Gastroesophageal sphincter (tissue), 4 donors: ENCODE results near the gene STOML2. TPM values are rescaled to one million over a fixed set of nuclear protein-coding genes. Genes with fewer than 3 reads are reported as not detected.

ENCODE experiments used
- ATAC-seq: fragments of 150-250 bp; one replicate; pipeline ENCODE4 v1.9.1; 2016; ENCODE audit warnings: mild to moderate bottlenecking, moderate library complexity
- H3K27ac ChIP-seq, 4 donors: fragments of 200-600 bp; sonication (generic) in 3 of 4; 1 replicate in 3 of 4; 2 replicates in 1 of 4; pipeline ENCODE4 v1.5.1; 2016 to 2019
- H3K27me3 ChIP-seq: fragments of 200-600 bp; sonication (generic); one replicate; pipeline ENCODE4 v1.5.1; 2019
- H3K36me3 ChIP-seq, 2 donors: fragments of 200-600 bp; sonication (generic); one replicate each; pipeline ENCODE4 v1.5.1; 2019; ENCODE audit warnings: control low read depth in 1 of 2
- H3K4me1 ChIP-seq, 3 donors: fragments of 200-600 bp; sonication (generic); 1 replicate in 2 of 3; 2 replicates in 1 of 3; pipeline ENCODE4 v1.5.1; 2016 to 2019; ENCODE audit warnings: control low read depth in 2 of 3
- H3K4me3 ChIP-seq, 2 donors: fragments of 200-600 bp; sonication (generic); one replicate each; pipeline ENCODE4 v1.5.1; 2019; ENCODE audit warnings: mild to moderate bottlenecking in 1 of 2, moderate library complexity in 1 of 2
- H3K9me3 ChIP-seq, 3 donors: fragments of 200-600 bp; sonication (generic); one replicate each; pipeline ENCODE4 v1.5.1; 2017 to 2019; ENCODE audit warnings: control low read depth in 2 of 3
- CTCF ChIP-seq, 4 experiments: fragments of 200-600 bp in 2 of 4; fragments of 450-650 bp in 2 of 4; sonication (generic) in 1 of 4; IDR thresholded peaks; one replicate each; pipeline ENCODE4 v1.5.1; 2017 to 2019; ENCODE audit warnings: antibody characterized with exemption in 4 of 4, mild to moderate bottlenecking in 2 of 4, moderate library complexity in 2 of 4
- EP300 ChIP-seq: sonication (generic); formaldehyde crosslinking; IDR thresholded peaks from one replicate; pipeline ENCODE4 v1.6.1; 2017; ENCODE audit warnings: antibody characterized with exemption, mild to moderate bottlenecking
- POLR2A ChIP-seq, 2 donors: fragments of 450-650 bp; IDR thresholded peaks; one replicate each; pipeline ENCODE4 v1.6.1; 2017; ENCODE audit warnings: antibody characterized with exemption in 2 of 2, mild to moderate bottlenecking in 2 of 2, moderate library complexity in 1 of 2
- POLR2AphosphoS5 ChIP-seq: sonication (generic); formaldehyde crosslinking; IDR thresholded peaks from one replicate; pipeline ENCODE4 v1.6.1; 2017; ENCODE audit warnings: antibody characterized with exemption
- WGBS, 2 donors: methylation state at CpG; one replicate each; pipeline ENCODE4 v1.1.5; 2018; ENCODE audit warnings: low coverage in 1 of 2; 5-methylcytosine and 5-hydroxymethylcytosine counted together
- total RNA-seq, 4 donors: library from RNA; depleted of rRNA; stranded (reverse); fragments of >200 nt; gene quantifications; one replicate each; pipeline ENCODE4 v1.1.0, GENCODE V29; 2016

The STOML2 gene
- total RNA-seq, 4 donors from 2014 or later, result 96.0 to 123 (median 110) TPM

GRCh38 chr9:35085078-35085477 lies 17.9 kb downstream of the STOML2 start:
- Histone ChIP-seq H3K27me3 (no peaks in the 10 kb centered on the region), H3K4me3 (no peak overlapping the region), H3K36me3 (peaks cover 0 to 46% of the 10 kb centered on the region in 2 donors), H3K9me3 (no peaks in the 10 kb centered on the region), H3K27ac (no peak overlapping the region), H3K4me1 (peaks cover 0 to 5% (median 0%) of the 10 kb centered on the region in 3 donors)
- 65 to 88% methylated on average over 2 of the region's 2 CpGs for WGBS, 2 donors
- no peak for ATAC-seq
- no peak for TF ChIP-seq POLR2AphosphoS5
- TF ChIP-seq POLR2A (IDR thresholded peaks at IDR 0.05), result no peak
- TF ChIP-seq CTCF (IDR thresholded peaks at IDR 0.05), result no peak
- TF ChIP-seq EP300, result no peak

- peaks cover 0 to 14% of the 10 kb centered on the region in 2 donors for H3K36me3 ChIP-seq
- peaks cover 0 to 24% (median 15%) of the 10 kb centered on the region in 3 donors for H3K4me1 ChIP-seq
- H3K9me3 ChIP-seq, result no peaks in the 10 kb centered on the region
- no peaks in the 10 kb centered on the region for H3K27me3 ChIP-seq
- TF ChIP-seq EP300, result no peak
- TF ChIP-seq POLR2A (IDR thresholded peaks at IDR 0.05), result peak in 1 of 2 donors; percentile 10
- TF ChIP-seq POLR2AphosphoS5, result peak; percentile 43
- TF ChIP-seq CTCF (IDR thresholded peaks at IDR 0.05), result peak in 1 of 4 experiments; percentile 38
- H3K4me3 ChIP-seq, result peak within 1 kb of the TSS; percentile 37 to 76
- peak within 1 kb of the TSS in 3 of 4 donors; percentile 76 to 86 (median 84) for H3K27ac ChIP-seq
- ATAC-seq, result peak; percentile 98
- WGBS, 2 donors, result 0% methylated on average over 11 of the region's 67 CpGs; no CpG with 5 or more reads in 1 of the 2 donors
Measured at GRCh38 chr9:35079426-35080341, 23.2 kb downstream of the STOML2 start, which contains the start of gene FANCG. Gene FANCG (minus strand): TSS chr9:35079942. CDS start chr9:35079524, 418 bp downstream.

GRCh38 chr9:35079041-35079425 lies 23.9 kb downstream of the STOML2 start:
- no peak for ATAC-seq
- Histone ChIP-seq H3K36me3 (peaks cover 0 to 20% of the 10 kb centered on the region in 2 donors), H3K4me1 (peaks cover 0 to 24% (median 15%) of the 10 kb centered on the region in 3 donors), H3K27me3 (no peaks in the 10 kb centered on the region), H3K4me3 (peak overlapping the region; percentile 37 to 76), H3K9me3 (no peaks in the 10 kb centered on the region), H3K27ac (peak overlapping the region in 3 of 4 donors; percentile 76 to 86 (median 84))
- 0% methylated on average over 1 to 2 of the region's 10 CpGs for WGBS, 2 donors
- TF ChIP-seq POLR2AphosphoS5, result no peak
- no peak for TF ChIP-seq CTCF (IDR thresholded peaks at IDR 0.05)
- TF ChIP-seq POLR2A (IDR thresholded peaks at IDR 0.05), result no peak
- no peak for TF ChIP-seq EP300

GRCh38 chr9:35078066-35078465 lies 24.9 kb downstream of the STOML2 start:
- Histone ChIP-seq H3K27ac (no peak overlapping the region), H3K4me1 (peaks cover 0 to 26% (median 15%) of the 10 kb centered on the region in 3 donors), H3K27me3 (no peaks in the 10 kb centered on the region), H3K36me3 (peaks cover 0 to 20% of the 10 kb centered on the region in 2 donors), H3K9me3 (no peaks in the 10 kb centered on the region), H3K4me3 (no peak overlapping the region)
- no peak for TF ChIP-seq POLR2A (IDR thresholded peaks at IDR 0.05)
- TF ChIP-seq CTCF (IDR thresholded peaks at IDR 0.05), result no peak
- TF ChIP-seq POLR2AphosphoS5, result no peak
- no peak for TF ChIP-seq EP300
- no peak for ATAC-seq
- 47% methylated on average over 2 of the region's 4 CpGs; no CpG with 5 or more reads in 1 of the 2 donors for WGBS, 2 donors
